ENCODE results near the gene MRPS11. TPM values are rescaled to one million over a fixed set of nuclear protein-coding genes. Genes with fewer than 3 reads are reported as not detected.

The MRPS11 gene
- total RNA-seq, 4 donors from 2014 or later: 20.0 to 32.7 (median 28.9) TPM

- Histone ChIP-seq H3K9me3 (peaks cover under 1% of the 10 kb centered on the region), H3K4me3 (no peak overlapping the region), H3K4me1 (no peaks in the 10 kb centered on the region), H3K27ac (no peak overlapping the region), H3K36me3 (no peaks in the 10 kb centered on the region), H3K27me3 (peaks cover 15% of the 10 kb centered on the region)
- no peak for DNase-seq (ENCODE audit: low spot score in 2 of 2)
- WGBS: 75% methylated on average over 5 of the region's 5 CpGs
- TF ChIP-seq CTCF (IDR thresholded peaks at IDR 0.05): no peak
- TF ChIP-seq POLR2A (IDR thresholded peaks at IDR 0.05): no peak
These were observed 29.3 kb upstream of the MRPS11 start for GRCh38 chr15:88438181-88438580.

GRCh38 chr15:88440021-88440420, 27.5 kb upstream of the MRPS11 start:
- TF ChIP-seq EP300 (IDR thresholded peaks at IDR 0.05) (no peak), CTCF (IDR thresholded peaks at IDR 0.05) (no peak), POLR2A (IDR thresholded peaks at IDR 0.05) (no peak), POLR2AphosphoS5 (IDR thresholded peaks at IDR 0.05) (no peak)
- DNase-seq (ENCODE audit: low spot score in 2 of 2): no peak
- H3K27ac ChIP-seq: no peak overlapping the region
- peaks cover 5% of the 10 kb centered on the region for H3K9me3 ChIP-seq
- no peaks in the 10 kb centered on the region for H3K36me3 ChIP-seq
- no peak overlapping the region for H3K4me3 ChIP-seq
- WGBS: 100% methylated on average over 1 of the region's 1 CpG
- H3K27me3 ChIP-seq: peaks cover 15% of the 10 kb centered on the region
- no peaks in the 10 kb centered on the region for H3K4me1 ChIP-seq

- Histone ChIP-seq H3K4me1 (no peaks in the 10 kb centered on the region), H3K36me3 (no peaks in the 10 kb centered on the region), H3K4me3 (no peak overlapping the region), H3K27me3 (peaks cover 12% of the 10 kb centered on the region), H3K9me3 (peaks cover 5% of the 10 kb centered on the region), H3K27ac (no peak overlapping the region)
- no peak for DNase-seq (ENCODE audit: low spot score in 2 of 2)
- WGBS: 77% methylated on average over 2 of the region's 2 CpGs
- TF ChIP-seq POLR2A (IDR thresholded peaks at IDR 0.05) (no peak), CTCF (IDR thresholded peaks at IDR 0.05) (no peak), POLR2AphosphoS5 (IDR thresholded peaks at IDR 0.05) (no peak), EP300 (IDR thresholded peaks at IDR 0.05) (no peak)
These were observed 26.3 kb upstream of the MRPS11 start for GRCh38 chr15:88441076-88441730.

- no peak for DNase-seq (ENCODE audit: low spot score in 2 of 2)
- 59% methylated on average over 1 of the region's 1 CpG for WGBS
- no peak for TF ChIP-seq POLR2A (IDR thresholded peaks at IDR 0.05)
- no peak for TF ChIP-seq CTCF (IDR thresholded peaks at IDR 0.05)
- TF ChIP-seq EP300 (IDR thresholded peaks at IDR 0.05): no peak
- no peak for TF ChIP-seq POLR2AphosphoS5 (IDR thresholded peaks at IDR 0.05)
These were observed 20.3 kb upstream of the MRPS11 start for GRCh38 chr15:88447206-88447605.

GRCh38 chr15:88447741-88448140, 19.8 kb upstream of the MRPS11 start:
- DNase-seq (ENCODE audit: low spot score in 2 of 2): no peak
- Histone ChIP-seq H3K36me3 (no peaks in the 10 kb centered on the region), H3K27ac (no peak overlapping the region), H3K9me3 (peaks cover 5% of the 10 kb centered on the region), H3K4me1 (no peaks in the 10 kb centered on the region), H3K27me3 (peaks cover 8% of the 10 kb centered on the region), H3K4me3 (no peak overlapping the region)
- WGBS: 78% methylated on average over 1 of the region's 1 CpG
- TF ChIP-seq POLR2AphosphoS5 (IDR thresholded peaks at IDR 0.05) (no peak), EP300 (IDR thresholded peaks at IDR 0.05) (no peak), CTCF (IDR thresholded peaks at IDR 0.05) (no peak), POLR2A (IDR thresholded peaks at IDR 0.05) (no peak)

More at GRCh38 chr15:88447206-88447605, 20.3 kb upstream of the MRPS11 start:
- H3K9me3 ChIP-seq: peaks cover 5% of the 10 kb centered on the region
- H3K36me3 ChIP-seq: no peaks in the 10 kb centered on the region
- H3K27ac ChIP-seq: no peak overlapping the region
- no peak overlapping the region for H3K4me3 ChIP-seq
- no peaks in the 10 kb centered on the region for H3K4me1 ChIP-seq
- peaks cover 8% of the 10 kb centered on the region for H3K27me3 ChIP-seq
